ENCODE data around the gene PTBP1.

DNA sequence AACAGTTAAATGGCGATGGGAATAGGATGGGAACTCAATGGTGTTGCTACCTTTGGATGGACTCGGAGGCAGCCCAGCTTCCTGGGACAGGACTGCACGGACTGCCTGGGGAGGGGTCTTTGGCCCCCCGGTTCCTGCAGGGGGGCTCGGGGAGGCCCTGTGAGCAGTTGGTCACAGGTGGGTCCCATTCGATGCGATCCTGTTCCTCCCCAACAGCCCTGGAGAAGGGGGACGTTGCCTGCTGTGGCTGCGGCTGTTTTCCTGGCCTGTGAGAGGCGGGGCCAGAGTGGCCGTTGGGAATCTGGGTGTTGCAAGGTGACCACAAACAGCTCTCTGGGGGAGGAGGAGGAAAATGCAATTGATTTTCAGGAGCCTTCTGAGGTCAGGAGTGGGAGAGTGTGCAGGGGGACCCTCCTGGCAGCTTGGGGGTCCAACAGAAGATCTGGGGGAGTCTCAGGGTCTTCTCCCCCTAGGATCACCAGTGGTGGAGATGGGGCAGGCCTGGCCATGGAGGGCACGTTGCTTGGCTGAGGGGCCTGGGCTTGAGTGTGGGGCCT, 26.4 kb downstream of the PTBP1 start:
- TF ChIP-seq YY1 (IDR thresholded peaks at IDR 0.05; ENCODE audit: insufficient read depth, insufficient read length) (no peak), ZNF274 (IDR thresholded peaks at IDR 0.05; ENCODE audit: low read depth, low read length) (no peak), SUZ12 (IDR thresholded peaks at IDR 0.05; ENCODE audit: extremely low read depth, insufficient read depth, insufficient read length) (no peak)
